ENCODE results near the gene CCDC174. TPM values are rescaled to one million over a fixed set of nuclear protein-coding genes. Genes with fewer than 3 reads are reported as not detected.

The CCDC174 gene
- total and polyA plus RNA-seq, 3 experiments from 2014 or later: 16.8 to 34.6 (median 18.2) TPM

DNA sequence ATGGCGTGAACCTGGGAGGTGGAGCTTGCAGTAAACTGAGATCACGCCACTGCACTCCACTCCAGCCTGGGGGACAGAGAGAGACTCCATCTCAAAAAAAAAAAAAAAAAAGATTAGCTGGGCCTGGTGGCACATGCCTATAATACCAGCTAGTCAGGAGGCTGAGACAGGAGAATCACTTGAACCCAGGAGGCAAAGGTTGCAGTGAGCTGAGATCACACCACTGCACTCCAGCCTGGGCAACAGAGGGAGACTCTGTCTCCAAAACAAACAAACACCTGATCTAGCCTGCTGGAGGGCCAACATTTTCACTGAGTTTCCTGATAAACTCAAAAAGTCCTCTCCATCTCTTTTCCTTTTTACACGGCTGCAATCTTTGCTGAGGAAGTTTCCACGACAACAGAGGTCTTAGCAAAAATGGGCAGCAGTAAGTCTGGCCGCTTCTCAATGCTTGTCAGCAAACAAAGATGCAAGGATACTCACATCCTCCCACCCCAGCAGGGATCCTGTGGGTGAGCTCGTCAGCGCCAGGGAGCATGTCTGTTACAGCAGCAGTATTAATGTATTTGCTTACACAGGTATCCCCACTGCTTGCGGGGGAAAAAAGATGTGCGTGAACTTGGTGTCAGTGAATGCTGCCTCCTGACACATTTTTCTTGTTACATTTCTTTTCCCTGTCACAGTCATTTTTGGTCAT, 21.0 kb upstream of the CCDC174 start:
- ChIA-PET CTCF (interaction anchor here (1.6 to 2.1 kb wide), 2 partner anchors 20 to 291 kb away, joined by 4 to 5 read pairs; no protein-coding TSS in a partner anchor), POLR2A (no interaction called here)
- Mint-ChIP-seq H3K36me3 (no peaks in the 10 kb centered on the region), H3K9me3 (no peaks in the 10 kb centered on the region), H3K27me3 (peaks cover 12 to 40% of the 10 kb centered on the region in 2 donors), H3K4me3 (no peak overlapping the region), H3K4me1 (no peaks in the 10 kb centered on the region), H3K27ac (no peak overlapping the region)
- no peaks in the 10 kb centered on the region for H3K36me3 ChIP-seq (ENCODE audit: insufficient read depth, low read length)
- H3K4me3 ChIP-seq (ENCODE audit: low read length): no peak overlapping the region
- no peak overlapping the region for H3K27ac ChIP-seq (ENCODE audit: low read depth, low read length)
- no peaks in the 10 kb centered on the region for H3K9me3 ChIP-seq (ENCODE audit: low read length)
- H3K27me3 ChIP-seq (ENCODE audit: insufficient read depth, low read length, poor library complexity, severe bottlenecking): no peaks in the 10 kb centered on the region
- H3K4me1 ChIP-seq (ENCODE audit: insufficient read depth, low read length): no peaks in the 10 kb centered on the region
- no peak for DNase-seq

DNA sequence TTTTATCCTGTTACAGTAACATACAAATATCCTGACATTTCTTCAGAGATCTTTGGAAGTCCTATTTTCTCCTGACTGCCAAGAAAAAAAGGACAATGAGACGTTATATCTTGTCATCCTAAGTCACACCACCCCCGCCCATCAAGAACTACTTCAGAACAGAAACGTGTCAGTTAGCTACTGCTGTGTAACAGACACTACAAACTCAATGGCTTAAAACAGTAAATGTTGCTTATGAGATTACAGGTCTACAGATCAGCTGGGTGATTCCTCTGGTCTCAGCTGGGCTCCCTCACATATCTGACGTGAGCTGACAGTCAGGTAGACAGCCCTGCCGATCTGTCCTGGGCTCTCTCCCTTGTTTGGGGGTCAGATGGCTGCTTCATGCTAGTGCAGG, 20.5 kb upstream of the CCDC174 start:
- Mint-ChIP-seq H3K4me1 (no peaks in the 10 kb centered on the region), H3K9me3 (no peaks in the 10 kb centered on the region), H3K27me3 (peaks cover 12 to 42% of the 10 kb centered on the region in 2 donors), H3K36me3 (no peaks in the 10 kb centered on the region), H3K27ac (no peak overlapping the region), H3K4me3 (no peak overlapping the region)
- H3K36me3 ChIP-seq (ENCODE audit: insufficient read depth, low read length): no peaks in the 10 kb centered on the region
- no peaks in the 10 kb centered on the region for H3K27me3 ChIP-seq (ENCODE audit: insufficient read depth, low read length, poor library complexity, severe bottlenecking)
- ChIA-PET POLR2A (no interaction called here), CTCF (no interaction called here)
- DNase-seq: no peak
- H3K27ac ChIP-seq (ENCODE audit: low read depth, low read length): no peak overlapping the region
- H3K4me1 ChIP-seq (ENCODE audit: insufficient read depth, low read length): no peaks in the 10 kb centered on the region
- H3K9me3 ChIP-seq (ENCODE audit: low read length): no peaks in the 10 kb centered on the region
- H3K4me3 ChIP-seq (ENCODE audit: low read length): no peak overlapping the region

DNA sequence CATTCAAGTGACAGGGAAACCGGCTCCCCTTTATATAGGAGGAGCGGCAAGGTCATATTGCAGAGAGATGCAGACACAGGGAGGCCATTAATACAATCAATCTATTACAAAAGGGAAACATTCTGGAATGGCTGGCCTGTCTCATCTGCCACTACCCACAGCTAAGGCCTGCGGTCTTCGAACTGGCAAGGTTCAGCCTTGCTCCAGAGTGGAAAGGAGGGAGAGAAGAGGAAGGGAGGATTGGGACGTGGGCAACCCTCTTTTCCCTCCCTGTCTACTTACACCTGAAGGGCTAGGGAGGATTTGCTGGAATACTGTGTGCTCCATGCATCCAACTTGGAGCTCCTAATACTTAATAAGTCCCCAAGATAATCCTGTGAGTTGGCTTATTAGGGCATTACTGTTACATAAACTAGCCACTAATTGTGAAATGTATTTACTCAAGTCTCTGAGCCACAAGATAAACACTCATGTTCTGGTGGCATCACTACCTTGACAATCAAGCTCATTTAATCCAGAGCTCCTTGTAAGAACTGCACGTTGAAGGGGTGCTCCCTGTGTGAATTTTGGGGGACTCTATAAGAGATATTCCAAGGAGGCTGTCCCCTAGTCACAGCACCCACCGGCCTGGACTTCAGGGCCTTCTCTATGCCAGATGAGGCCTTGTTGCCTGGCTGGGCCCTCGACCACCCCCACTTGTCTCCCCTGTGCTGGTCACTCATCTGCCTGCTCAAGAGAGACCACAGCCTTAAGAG, 19.7 kb upstream of the CCDC174 start:
- Mint-ChIP-seq H3K4me3 (no peak overlapping the region), H3K27me3 (peaks cover 12 to 48% of the 10 kb centered on the region in 2 donors), H3K9me3 (no peaks in the 10 kb centered on the region), H3K4me1 (no peaks in the 10 kb centered on the region), H3K36me3 (no peaks in the 10 kb centered on the region), H3K27ac (peak overlapping the region in 1 of 8 donors; percentile 66)
- H3K27ac ChIP-seq (ENCODE audit: low read depth, low read length): no peak overlapping the region
- ChIA-PET CTCF (interaction anchor here (1.1 to 1.8 kb wide), 2 partner anchors 17 to 290 kb away, joined by 3 to 12 read pairs; no protein-coding TSS in a partner anchor), POLR2A (no interaction called here)
- no peak overlapping the region for H3K4me3 ChIP-seq (ENCODE audit: low read length)
- no peaks in the 10 kb centered on the region for H3K9me3 ChIP-seq (ENCODE audit: low read length)
- H3K4me1 ChIP-seq (ENCODE audit: insufficient read depth, low read length): no peaks in the 10 kb centered on the region
- DNase-seq: no peak
- no peaks in the 10 kb centered on the region for H3K27me3 ChIP-seq (ENCODE audit: insufficient read depth, low read length, poor library complexity, severe bottlenecking)
- H3K36me3 ChIP-seq (ENCODE audit: insufficient read depth, low read length): no peaks in the 10 kb centered on the region

DNA sequence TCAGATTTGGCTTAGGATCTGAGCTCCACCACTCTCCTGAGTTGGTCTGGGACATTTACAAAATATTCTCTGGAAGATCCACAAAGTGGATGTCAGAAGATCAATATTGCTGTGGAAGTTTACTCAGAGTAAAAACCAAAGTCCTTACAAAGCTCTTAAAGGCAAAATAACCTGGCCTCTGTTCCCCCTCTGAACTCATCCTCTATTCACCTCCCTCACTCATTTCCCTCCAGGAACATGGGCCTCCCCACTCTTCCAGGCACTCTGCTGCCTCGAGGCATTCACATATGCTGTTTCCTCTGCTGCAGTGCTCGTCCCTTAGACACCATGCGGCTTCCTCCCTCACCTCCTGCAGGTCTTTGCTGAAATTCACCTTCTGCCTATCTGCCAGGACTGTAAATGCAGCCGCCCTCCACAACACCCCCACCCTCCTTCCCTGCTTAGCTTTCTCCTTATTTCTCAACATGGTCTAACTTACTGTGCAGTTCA, 19.1 kb upstream of the CCDC174 start:
- CTCF ChIA-PET: interaction anchor here (1.1 to 1.8 kb wide), 3 partner anchors 17 to 291 kb away, joined by 3 to 12 read pairs (median 3); no protein-coding TSS in a partner anchor
- POLR2A ChIA-PET: no interaction called here

DNA sequence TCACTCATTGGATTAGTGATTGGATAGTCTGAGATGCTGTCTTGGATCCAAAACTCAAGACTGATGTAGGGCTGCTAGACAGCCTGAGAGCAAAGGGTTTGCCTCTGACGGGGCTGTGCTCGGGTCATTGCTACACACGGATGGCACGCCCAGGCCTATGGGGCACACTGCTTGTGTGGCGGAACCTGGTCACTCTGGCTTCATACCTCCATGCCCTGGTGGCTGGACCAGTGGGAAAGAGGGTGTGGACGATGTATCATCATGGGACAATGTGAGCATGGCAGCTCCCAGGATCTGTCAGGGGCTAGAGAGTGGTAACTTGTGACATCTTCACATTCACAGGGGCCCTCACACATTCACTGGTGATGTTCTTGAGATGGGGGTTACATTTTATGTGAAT, 18.1 kb upstream of the CCDC174 start:
- H3K36me3 ChIP-seq (ENCODE audit: insufficient read depth, low read length): no peaks in the 10 kb centered on the region
- no peaks in the 10 kb centered on the region for H3K9me3 ChIP-seq (ENCODE audit: low read length)
- no peaks in the 10 kb centered on the region for H3K4me1 Mint-ChIP-seq
- CTCF ChIA-PET: interaction anchor here (1.1 to 1.8 kb wide), 3 partner anchors 16 to 290 kb away, joined by 3 to 12 read pairs (median 3); no protein-coding TSS in a partner anchor
- peaks cover 25 to 55% of the 10 kb centered on the region in 2 donors for H3K27me3 Mint-ChIP-seq
- H3K4me1 ChIP-seq (ENCODE audit: insufficient read depth, low read length): no peaks in the 10 kb centered on the region
- DNase-seq: no peak
- H3K27me3 ChIP-seq (ENCODE audit: insufficient read depth, low read length, poor library complexity, severe bottlenecking): no peaks in the 10 kb centered on the region
- POLR2A ChIA-PET: no interaction called here
- no peaks in the 10 kb centered on the region for H3K9me3 Mint-ChIP-seq
- no peak overlapping the region for H3K27ac ChIP-seq (ENCODE audit: low read depth, low read length)
- H3K4me3 ChIP-seq (ENCODE audit: low read length): no peak overlapping the region
- no peak overlapping the region for H3K4me3 Mint-ChIP-seq
- H3K36me3 Mint-ChIP-seq: no peaks in the 10 kb centered on the region
- H3K27ac Mint-ChIP-seq: no peak overlapping the region

More for the DNA sequence above, 19.1 kb upstream of the CCDC174 start:
- no peak for DNase-seq
- no peaks in the 10 kb centered on the region for H3K36me3 Mint-ChIP-seq
- H3K9me3 ChIP-seq (ENCODE audit: low read length): no peaks in the 10 kb centered on the region
- H3K27me3 ChIP-seq (ENCODE audit: insufficient read depth, low read length, poor library complexity, severe bottlenecking): no peaks in the 10 kb centered on the region
- H3K4me1 Mint-ChIP-seq: no peaks in the 10 kb centered on the region
- no peaks in the 10 kb centered on the region for H3K9me3 Mint-ChIP-seq
- no peak overlapping the region for H3K4me3 Mint-ChIP-seq
- no peak overlapping the region for H3K4me3 ChIP-seq (ENCODE audit: low read length)
- H3K36me3 ChIP-seq (ENCODE audit: insufficient read depth, low read length): no peaks in the 10 kb centered on the region
- peak overlapping the region in 2 of 8 donors; percentile 4 to 66 for H3K27ac Mint-ChIP-seq
- H3K27me3 Mint-ChIP-seq: peaks cover 15 to 52% of the 10 kb centered on the region in 2 donors
- H3K27ac ChIP-seq (ENCODE audit: low read depth, low read length): no peak overlapping the region
- H3K4me1 ChIP-seq (ENCODE audit: insufficient read depth, low read length): no peaks in the 10 kb centered on the region

DNA sequence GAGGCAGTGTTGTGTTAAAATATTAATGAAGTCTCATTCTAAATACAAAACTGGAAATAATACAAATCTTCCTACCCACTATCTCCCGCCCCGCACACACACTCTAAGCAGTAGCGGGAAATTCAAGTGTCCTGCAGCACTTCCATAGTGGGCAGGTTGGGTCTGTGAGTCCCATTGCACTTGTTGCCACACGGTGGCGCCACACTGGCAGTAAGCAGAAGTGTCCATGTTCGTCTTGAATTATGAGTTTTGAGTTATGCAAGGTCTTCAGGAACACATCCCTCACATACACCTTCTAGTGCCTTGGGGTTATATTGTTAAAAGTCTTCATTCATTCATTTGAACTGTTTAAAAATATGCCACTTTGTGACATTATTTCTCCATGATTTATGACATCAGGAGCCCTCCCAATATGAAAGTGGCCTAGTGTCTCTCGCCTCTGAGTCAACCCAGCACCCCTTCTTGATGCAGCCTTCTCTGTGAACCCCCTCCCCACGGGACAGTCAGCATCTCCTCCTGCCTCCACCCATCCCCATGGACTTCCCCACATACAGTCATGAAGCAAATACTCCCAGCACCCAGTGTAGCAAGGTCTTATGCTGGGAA, 17.6 kb upstream of the CCDC174 start:
- Mint-ChIP-seq H3K27me3 (peaks cover 28 to 56% of the 10 kb centered on the region in 2 donors), H3K4me3 (no peak overlapping the region), H3K4me1 (no peaks in the 10 kb centered on the region), H3K27ac (peak overlapping the region in 1 of 8 donors; percentile 4), H3K9me3 (no peaks in the 10 kb centered on the region), H3K36me3 (no peaks in the 10 kb centered on the region)
- DNase-seq: peak; percentile 43 to 69 (median 47)
- Histone ChIP-seq H3K27ac (ENCODE audit: low read depth, low read length) (no peak overlapping the region), H3K9me3 (ENCODE audit: low read length) (no peaks in the 10 kb centered on the region), H3K27me3 (ENCODE audit: insufficient read depth, low read length, poor library complexity, severe bottlenecking) (no peaks in the 10 kb centered on the region), H3K4me3 (ENCODE audit: low read length) (no peak overlapping the region), H3K36me3 (ENCODE audit: insufficient read depth, low read length) (no peaks in the 10 kb centered on the region), H3K4me1 (ENCODE audit: insufficient read depth, low read length) (no peaks in the 10 kb centered on the region)
- ChIA-PET CTCF (no interaction called here), POLR2A (no interaction called here)

DNA sequence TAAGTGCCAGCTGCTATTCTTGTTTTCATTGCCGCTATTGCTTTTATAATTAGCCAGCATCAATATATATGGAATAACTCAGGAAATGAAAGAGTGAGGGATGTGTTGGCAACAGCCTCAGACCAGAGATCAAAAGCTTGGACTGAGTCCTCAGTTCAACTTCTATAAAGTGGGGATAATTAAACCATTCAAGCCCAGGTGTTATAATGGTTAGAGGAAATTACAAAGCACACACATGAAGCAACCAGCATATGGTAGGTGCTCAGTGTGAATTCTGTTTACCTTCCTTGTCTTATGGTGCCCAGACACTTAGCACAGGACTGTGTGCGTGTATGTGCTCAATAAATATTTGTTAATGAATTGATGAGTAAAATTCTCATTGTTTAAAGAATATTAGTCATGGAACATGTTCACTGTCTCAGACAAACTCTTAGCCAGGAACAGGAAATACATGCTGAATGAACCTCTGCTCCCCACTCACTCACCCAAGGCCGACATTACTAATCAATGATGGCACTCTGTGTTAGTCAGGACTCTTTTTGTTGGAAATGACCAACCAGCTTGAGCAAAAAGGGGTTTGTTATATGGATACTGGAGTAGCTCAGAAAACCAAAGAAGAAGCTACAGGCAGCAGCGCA, 16.7 kb upstream of the CCDC174 start:
- Mint-ChIP-seq H3K36me3 (no peaks in the 10 kb centered on the region), H3K27me3 (peaks cover 32 to 55% of the 10 kb centered on the region in 2 donors), H3K4me3 (no peak overlapping the region), H3K4me1 (no peaks in the 10 kb centered on the region), H3K27ac (no peak overlapping the region), H3K9me3 (no peaks in the 10 kb centered on the region)
- H3K27ac ChIP-seq (ENCODE audit: low read depth, low read length): no peak overlapping the region
- POLR2A ChIA-PET: no interaction called here
- no peaks in the 10 kb centered on the region for H3K36me3 ChIP-seq (ENCODE audit: insufficient read depth, low read length)
- H3K9me3 ChIP-seq (ENCODE audit: low read length): no peaks in the 10 kb centered on the region
- no peaks in the 10 kb centered on the region for H3K4me1 ChIP-seq (ENCODE audit: insufficient read depth, low read length)
- CTCF ChIA-PET: interaction anchor here (0.9 to 2.0 kb wide), 4 partner anchors 16 to 431 kb away, joined by 3 to 5 read pairs (median 3); partner anchors contain the start of gene CCDC174
- no peak for DNase-seq
- H3K27me3 ChIP-seq (ENCODE audit: insufficient read depth, low read length, poor library complexity, severe bottlenecking): no peaks in the 10 kb centered on the region
- H3K4me3 ChIP-seq (ENCODE audit: low read length): no peak overlapping the region
